Activated gamma-delta T cell treated with Interleukin-2 at 50 U/mL for 16 hours (primary cell): ENCODE data around the gene HOXA6.

Experiments
- DNase-seq: peaks from one replicate; pipeline ENCODE4 v3.0.0-alpha.2; 2020

The HOXA6 gene

DNA sequence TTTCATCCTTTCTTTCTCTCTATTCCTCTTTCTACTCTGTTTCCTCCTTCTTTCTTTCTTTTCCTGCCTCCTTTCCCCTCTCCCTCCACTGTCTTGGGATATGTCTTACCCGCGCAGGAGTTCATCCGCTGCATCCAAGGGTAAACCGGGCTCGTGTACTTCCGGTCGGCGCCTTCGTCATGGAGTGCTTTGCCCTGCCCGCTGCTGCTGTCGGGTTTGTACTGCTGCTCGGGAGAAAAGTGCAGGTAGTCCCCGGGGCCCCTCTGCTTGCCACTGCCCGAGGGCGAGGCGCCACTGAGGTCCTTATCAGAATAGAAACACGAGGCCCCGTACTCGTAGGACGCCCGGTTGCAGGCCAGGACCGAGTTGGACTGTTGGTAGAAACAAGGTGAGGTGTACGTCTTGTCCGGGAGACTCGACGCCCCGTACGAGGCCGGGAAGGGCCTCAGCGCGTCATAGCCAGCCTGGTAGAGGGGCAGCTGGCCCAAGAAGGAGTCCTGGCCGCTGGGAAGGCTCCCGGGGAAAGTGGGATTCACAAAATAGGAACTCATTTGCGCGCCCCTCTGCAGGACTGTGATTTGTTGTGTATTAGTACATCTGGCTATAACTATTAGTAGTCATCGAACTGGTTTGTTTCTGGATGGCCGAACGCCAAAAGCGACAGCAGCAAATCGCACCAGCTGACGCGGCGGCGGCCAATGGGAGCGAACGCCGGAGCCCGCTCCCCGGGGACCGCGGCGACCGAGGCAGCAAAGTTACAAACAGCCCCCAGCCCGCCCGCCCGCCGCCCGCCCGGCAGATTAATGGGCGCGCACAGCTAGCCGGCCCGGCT is at the start of gene HOXA6:
TSS of gene HOXA6 (minus strand) at position 576 of the 832 bp plus-strand sequence. CDS start at position 551, 25 bp downstream.
- no peak for DNase-seq

- peak; percentile 86 for DNase-seq
These were observed 48.8 kb upstream of the HOXA6 start for GRCh38 chr7:27196287-27196767.

DNA sequence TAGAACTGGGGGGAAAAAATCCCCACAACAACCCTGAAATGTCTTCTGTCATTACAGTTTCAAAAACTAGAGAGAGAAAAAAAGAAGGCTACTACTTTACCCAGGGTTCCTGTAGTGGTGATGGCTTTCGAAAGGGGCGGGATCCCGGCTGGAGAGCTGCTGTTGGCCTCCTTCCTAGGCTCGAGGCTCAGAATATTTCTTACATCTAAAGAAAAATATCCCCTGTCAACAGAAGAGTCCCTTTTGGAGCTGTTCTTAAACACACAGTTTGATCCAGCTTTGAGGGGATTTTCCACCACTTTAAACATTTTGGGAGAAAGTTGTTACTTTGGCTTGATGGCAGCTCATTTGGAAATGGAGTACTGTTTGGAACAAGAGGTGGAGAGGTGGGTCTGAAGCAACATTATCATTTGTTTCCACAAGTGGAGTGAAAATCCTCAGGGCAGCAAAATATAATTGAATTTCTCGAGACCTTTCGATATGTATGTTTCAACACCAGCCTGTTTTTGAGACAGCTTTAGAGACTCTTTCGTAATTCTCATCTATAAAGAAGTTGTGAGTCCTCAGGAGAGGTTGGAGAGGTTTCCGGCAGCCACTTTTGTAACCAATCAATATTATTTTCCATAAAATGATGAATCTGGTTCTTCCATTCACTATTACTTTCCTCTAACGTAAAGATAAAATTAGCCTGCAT is 47.3 kb upstream of the HOXA6 start:
- DNase-seq, result no peak

DNA sequence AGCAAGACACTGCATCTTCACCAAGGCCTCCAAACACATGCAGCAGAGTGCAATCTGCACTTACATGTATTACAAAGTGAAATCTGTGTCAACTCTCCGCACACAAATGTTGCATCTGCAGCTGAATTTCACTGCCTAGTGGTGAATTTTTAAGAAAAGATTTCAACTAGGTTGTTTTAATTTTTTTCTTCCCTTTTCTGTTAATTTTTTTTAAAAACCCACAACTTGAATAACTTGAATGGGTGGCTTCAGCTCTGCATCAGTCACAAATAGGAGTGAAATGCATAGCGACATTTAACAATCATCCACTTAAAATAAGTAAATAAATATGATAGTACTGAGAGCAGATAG is 46.4 kb upstream of the HOXA6 start:
- no peak for DNase-seq

- DNase-seq, result no peak
These were observed 45.9 kb upstream of the HOXA6 start for GRCh38 chr7:27193335-27194001.

- no peak for DNase-seq
These were observed 45.2 kb upstream of the HOXA6 start for GRCh38 chr7:27192546-27193334.

DNA sequence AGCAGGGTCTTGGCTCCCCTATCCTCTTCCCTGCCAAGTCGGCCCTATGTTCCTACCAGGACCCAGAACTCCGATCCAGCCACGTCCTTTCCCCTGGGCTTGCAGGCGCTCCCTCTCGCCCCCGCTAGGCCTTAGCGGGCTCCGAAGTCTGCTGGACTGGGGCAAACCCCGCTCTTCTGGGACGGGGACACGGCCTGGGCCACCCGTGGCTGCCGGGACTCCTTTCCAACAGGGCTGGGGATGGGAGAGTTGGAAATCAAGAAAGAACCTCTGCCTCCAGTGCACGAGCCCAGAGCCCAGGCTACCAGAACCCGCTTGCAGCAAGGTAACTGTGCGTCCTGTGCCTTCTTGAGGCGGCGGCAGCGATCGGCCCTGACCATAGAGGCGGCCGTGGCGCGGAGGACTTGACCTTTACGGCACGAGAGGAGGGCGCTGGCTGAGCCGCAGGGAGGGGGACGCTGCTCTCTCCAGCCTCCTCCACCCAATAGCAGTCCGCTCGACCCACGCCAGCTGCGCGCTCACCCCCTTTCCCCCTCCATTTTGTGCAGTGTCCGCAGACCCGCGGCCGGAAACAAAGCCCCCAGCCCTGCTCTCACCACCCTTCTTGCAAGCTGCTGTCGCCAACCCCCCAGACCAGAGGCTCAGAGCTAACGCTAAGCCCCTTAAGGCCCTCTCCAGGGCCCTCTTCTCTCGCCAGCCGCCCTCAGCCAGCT is 44.4 kb upstream of the HOXA6 start:
- DNase-seq, result no peak

DNA sequence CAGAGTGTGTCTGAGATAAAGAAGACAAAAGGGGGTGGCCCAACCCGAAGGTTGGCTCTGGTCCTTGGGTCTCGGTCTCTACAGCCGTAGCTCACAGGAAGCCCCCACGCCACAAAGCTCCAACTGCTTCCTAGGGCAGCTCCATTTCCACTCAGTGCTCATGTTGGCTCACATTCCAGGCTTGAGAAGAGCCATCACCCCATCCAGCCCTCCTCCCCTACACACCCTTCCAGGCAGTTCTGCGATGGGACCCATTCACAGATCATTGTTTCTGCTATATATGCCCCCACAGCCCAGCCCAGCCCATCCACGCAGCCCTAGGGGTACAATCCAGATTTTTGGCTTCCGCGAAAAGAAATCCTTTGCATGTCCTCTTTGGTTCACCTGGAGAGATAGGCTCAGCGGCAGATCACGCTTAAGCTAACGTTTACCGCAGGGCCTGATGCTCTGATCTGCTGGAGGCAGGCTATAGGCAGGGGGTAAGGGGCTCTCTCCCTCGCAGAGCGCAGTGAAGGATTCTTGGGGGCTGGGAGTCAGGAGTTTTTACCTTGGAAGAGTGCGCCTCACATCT is 43.7 kb upstream of the HOXA6 start:
- DNase-seq, result no peak

- no peak for DNase-seq
These were observed 42.6 kb upstream of the HOXA6 start for GRCh38 chr7:27189997-27190748.

DNA sequence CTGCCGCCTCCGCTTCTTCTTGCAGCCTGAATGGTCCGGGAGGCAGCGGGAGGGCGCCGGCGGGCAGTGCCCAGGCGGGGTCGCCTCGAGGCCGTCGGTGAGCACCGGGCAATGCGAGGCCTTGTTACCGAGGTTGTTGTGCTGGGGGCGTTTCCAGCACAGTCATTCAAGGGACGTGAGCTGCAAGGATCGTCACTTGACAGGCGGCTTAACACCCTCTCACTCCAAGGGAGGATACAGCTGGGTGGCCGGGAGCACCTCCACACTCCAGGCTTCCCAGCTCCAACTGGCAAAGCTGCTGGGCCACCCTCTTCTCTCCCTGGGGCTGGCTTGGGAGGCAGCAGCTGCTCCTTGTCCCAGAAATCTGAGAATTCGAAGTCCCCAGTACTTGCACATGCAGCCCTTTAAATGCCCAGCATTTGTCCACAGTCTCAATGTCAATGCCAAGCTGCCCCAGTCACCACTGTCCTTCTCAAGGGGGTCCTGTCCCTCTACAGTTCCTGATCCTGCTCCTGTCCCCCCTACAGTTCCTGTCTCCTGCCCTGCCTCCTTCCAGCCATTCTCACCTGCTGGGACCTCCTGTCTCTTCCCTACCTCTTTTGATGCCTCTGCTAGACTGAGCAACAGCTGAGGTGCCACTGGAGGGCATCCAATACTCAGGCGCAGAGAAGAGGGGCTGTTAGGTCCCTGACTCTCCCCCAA is 41.9 kb upstream of the HOXA6 start:
- DNase-seq, result no peak

DNA sequence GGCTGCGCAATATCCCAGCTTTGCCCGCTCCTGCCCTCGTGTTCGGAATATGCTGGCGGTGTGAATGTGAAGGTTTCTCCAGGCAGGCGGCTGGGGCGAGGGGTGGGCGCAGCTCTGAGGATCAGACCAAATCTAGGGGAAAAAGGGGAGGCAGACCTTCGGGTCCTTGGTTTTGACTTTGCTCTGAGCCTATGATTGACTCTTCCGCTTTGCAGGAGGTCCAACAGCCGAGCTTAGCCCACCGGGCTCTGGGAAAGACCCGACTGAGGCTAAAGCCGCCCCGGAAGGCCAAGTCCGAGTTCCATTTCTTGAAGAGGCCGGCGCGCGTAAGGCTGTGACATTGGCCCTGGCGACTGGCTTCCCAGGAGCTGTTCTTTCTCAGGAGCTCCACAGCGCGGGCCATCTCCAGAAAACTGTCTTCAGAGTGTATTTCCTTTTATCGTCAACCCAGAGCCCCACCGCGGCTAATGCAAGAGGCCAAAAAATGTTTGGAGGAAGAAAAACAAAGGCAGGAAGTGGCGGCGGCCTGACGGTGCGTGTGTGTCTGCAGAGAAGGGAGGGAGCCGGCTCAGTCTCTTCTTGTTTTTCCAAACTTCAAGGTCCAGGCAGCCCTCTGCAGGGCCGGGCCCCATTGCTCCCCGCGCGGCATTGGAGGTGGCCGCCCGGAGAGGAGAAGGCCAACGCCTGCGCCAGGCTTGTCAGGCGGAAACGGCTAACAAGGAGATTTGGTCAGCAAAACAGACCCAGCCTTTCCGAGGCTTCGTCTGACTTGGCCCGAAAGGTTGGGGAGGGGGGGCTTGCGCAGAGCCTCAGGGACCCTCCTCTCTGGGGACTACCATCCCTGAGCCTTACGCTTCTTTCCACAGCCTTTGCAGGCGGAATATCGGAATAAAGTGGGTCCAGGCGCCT is 41.1 kb upstream of the HOXA6 start:
- no peak for DNase-seq

DNA sequence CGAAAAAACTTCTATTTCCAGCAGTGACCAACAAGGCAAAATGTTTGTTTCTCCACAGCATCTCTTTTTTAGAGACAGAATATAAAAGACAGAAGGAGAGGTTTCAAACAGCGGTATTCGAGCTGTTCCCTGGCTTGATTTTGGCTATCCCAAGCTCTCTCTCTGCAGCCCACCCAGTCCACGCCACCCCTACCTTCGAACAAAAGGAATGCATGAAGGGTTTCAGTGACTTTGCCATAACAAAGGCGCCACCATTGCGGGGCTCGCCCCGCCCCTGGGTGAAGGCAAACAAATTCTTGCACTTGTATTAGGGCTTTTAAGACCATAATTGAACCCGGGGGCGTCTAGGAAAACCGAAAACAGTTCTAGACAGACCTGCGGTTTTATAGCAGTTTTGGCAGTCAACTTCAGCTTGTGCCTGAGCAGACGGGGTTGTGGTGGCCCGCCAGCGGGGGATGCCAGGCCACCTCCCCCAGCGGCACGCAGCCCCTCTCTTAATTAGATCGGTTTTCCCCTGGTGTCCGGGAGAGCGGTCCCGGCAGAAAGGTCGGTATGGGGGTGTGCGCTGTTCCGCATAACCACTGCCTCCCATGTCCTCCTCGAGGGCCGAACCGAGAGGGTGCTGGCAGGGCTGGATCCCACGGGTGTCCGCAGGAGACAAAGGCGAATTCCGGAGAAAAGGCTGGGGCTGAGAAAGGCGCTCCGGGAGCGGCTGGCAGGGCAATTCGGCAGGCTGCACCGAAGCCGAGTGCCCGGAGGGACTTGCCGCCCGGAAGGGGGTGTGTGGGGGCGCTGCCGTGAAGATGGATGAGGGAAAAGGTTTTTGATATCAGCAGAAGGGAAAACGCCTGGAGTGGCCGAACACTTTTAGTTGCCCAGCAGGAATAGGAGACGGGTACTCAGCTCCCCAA is 40.2 kb upstream of the HOXA6 start:
- no peak for DNase-seq

- no peak for DNase-seq
These were observed 39.3 kb upstream of the HOXA6 start for GRCh38 chr7:27186668-27187474.

GRCh38 chr7:27185854-27186667 is 38.5 kb upstream of the HOXA6 start:
- no peak for DNase-seq

GRCh38 chr7:27185013-27185853 is 37.7 kb upstream of the HOXA6 start, which contains the start of gene HOXA11:
TSS of gene HOXA11 (minus strand) at chr7:27185232. CDS start at chr7:27185144, 88 bp downstream.
- DNase-seq, result no peak
